Stimulated activated CD4-positive, alpha-beta T cell treated with anti-CD3 and anti-CD28 coated beads, Interleukin-12 subunit alpha, Interleukin-12 subunit beta, amount 100 ng/mL, for 24 hours (primary cell): ENCODE measurements around the gene SLC39A10.
"Not testable (repeated sequence)": the region's sequence is repeated elsewhere in the genome, so short reads cannot be mapped to it uniquely, and the experiment has no call there.

Experiments
- DNase-seq, 2 experiments: peaks; one replicate each; pipeline ENCODE4 v3.0.0-alpha.2; 2020; ENCODE audit warnings: low read depth in 2 of 2

SLC39A10 gene

DNA sequence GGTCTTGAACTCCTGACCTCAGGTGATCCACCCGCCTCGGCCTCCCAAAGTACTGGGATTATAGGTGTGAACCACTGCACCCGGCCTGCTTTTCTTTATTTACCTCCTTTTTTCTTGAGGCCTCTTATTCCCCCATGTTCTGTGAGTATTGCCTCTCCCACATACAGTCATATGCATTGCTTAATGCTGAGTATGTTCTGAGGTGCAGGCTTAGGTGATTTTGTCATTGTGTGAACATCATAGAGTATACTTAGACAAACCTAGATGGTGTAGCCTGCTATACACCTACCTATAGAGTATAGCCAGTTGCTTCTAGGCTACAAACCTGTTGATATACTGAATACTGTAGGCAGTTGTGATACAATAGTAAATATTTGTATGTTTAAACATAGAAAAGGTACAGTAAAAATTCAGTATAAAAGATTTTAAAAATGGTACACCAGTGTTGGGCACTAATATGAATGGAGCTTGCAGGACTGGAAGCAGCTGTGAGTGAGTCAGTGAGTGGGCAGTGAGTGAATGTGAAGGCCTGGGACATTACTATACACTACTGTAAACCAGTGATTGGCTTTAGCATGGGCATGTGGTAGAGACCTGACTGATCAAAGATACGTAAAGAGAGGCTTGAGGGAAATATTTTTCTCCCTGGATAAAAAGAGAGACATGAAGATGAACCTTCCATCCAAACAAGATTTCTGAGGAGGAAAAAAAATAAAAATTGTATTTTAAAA lies 17.6 kb downstream of the SLC39A10 start:
- DNase-seq: no peak

DNA sequence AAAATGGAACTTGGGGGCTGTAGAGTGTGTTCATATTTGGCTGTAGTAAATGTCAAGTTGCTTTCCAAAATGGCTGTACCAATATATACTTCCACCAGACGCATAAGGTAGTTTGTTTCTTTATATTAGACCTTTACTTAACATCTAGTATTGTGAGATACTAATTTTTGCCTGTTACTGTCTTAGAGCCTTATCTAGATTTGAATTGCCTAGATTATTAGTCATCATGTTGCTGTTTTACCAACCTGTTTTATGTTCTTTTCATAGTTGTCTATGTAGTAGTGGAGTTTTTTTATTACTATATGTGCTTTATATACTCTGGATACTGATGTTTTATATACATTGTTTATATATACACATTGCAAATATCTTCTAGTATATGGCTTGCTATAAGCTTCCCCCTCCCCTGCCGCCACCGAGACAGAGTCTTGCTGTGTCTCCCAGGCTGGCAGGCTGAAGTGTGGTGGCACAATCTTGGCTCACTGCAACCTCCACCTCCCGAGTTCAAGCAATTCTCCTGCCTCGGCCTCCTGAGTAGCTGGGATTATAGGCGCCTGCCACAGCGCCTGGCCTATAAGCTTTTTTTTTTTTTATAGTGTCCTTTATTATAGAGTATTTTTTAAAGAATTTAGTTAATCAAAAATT lies 18.9 kb downstream of the SLC39A10 start:
- no peak for DNase-seq

DNA sequence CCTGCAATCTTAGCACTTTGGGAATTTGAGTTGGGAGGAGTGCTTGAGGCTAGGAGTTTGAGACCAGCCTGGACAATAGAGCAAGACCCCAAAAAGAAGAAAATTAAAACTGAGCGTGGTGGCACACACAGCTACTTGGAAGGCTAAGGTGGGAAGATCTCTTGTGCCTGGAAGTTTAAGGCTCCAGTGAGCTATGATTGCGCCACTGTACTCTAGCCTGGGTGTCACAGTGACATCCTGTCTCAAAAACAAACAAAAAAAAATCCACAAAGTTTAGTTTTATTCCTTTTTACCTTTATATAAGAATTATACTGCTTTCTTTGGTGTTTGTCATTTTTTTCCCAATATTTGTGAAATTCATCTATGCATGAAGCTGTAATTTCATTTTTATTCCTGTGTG lies 20.3 kb downstream of the SLC39A10 start:
- DNase-seq: no peak

DNA sequence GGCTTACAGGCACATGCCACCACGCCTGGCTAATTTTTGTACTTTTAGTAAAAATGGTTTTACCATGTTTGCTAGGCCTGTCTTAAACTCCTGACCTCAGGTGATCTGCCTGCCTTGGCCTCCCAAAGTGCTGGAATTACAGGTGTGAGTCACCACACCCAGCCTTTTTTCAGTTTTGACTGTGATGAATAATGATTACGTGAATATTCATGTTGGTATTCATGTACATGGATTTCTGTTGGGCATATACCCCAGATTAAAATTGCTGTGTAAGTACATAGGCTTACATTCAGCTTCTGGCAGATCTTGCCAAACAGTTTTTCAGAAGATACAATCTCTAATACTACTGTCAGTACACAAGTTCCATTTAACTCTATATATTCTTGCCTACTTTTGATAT lies 20.9 kb downstream of the SLC39A10 start:
- no peak for DNase-seq

DNA sequence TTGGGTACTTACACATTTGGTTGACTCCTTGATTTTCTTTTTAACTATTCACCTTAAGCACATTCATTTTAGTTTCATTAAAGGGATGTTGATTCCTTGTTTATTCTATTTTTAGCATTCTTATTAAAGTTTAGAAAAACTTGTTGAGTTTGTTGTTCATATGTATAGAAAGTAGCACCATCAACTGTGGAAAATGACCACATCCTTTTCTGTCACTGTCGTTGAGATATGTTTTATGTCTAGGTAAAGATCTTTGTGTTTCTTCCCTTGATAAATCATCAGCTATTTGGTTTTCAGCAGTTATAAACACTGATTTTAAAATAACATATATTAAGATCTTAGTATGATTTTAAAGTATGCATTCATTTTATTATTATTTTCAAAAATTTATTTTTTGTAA lies 25.1 kb downstream of the SLC39A10 start:
- no peak for DNase-seq

DNA sequence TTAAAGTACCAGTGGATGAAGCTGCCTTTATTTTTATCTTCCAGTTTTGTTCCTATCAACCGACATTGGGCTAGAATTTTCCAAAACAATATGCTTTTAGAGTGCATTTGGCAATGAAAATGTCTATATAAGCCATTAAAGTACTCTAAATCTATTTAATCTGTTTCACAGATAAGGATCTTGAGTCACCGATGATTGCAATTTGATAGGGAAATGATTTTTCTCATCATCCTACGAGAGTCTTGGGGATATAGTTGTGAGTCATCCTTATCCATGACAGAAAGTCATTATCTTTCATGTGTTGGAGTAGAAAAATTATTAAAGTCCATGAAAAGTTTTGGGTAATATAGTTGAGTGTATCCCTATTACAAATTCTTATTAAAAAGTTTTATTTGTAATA lies 26.1 kb downstream of the SLC39A10 start:
- DNase-seq: no peak

DNA sequence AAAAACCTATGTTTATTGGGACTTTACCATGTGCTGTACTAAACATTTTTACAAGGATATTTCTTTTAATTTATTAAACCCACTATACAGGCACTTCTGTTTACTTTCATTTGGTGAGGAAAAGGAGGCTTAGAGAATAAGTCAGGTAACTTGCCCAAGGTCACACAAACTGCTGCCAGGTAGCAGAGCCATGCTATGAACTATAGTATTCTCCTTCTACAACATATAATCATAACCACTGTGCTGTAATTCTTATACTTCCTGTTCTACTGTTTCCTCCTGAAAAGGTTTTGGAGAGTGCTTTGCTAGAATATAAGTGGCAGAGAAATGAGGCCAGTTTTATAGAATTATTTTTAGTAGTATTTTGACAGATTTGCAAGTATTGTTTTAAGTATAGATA lies 29.5 kb downstream of the SLC39A10 start:
- no peak for DNase-seq

DNA sequence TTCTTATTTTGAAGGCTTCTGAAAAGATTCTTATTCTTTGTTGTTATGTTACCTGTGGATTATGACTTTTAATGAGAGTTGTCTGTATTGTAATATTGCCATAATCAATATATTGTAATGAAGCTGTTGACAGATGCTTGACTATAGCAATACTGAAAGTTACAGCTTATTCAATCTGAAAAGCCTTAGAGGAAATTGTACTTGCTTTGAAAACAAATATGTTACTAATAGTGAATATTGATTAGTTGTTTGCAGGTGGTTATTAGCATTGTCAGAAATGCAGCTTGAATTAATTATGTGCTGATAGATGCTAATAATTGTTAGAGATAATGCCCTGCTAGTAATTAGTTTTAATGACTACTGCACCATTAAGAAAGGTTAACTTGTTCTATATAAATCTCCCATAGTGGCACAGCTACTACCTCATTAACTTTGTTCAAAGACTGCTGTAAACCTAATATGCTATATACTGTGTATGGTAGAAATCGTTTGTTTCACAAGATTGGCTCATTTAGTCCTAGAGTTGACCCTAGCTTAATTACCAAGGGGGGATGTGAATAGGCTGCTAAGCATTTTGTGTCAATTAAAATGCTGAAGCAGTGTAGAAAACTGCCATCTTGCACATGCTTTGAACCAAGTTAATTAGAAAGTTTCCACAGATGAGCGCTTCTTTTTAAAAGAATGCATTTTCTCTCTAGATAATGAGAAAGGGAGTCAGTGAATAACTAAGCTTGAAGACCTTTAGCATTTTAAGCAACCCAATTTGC lies 30.5 kb downstream of the SLC39A10 start:
- DNase-seq: no peak

DNA sequence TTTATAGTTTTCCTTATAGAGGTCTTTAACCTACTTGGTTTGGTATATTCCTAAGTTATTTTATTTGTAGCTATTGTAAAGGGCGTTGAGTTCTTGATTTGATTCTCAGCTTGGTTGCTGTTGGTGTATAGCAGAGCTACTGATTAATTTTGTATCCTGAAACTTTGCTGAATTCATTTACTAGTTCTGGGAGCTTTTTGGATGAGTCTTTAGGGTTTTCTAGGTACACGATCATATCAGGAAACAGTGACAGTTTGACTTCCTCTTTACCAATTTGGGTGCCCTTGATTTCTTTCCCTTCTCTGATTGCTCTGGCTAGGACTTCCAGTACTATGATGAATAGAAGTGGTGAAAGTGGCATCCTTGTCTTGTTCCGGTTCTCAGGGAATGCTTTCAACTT lies 35.5 kb downstream of the SLC39A10 start:
- not testable (repeated sequence) for DNase-seq

DNA sequence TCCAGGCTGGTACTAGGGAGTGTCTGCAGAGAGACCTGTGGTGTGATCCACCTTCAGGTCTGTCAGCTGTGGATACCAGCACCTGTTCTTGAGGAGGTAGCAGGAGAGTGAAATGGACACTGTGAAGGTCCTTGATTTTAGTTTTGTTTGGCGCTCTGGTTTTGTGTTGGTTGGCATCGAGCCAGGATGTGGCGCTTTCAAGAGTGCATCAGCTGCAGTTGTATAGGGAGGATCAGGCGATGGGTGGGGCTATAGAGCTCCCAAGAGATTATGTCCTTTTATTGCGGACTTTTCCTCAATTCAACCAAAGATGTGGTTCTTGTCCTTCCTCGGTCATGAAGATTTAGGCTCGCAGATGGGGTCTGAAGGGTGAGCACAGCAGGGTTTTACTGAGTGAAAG lies 37.5 kb downstream of the SLC39A10 start:
- DNase-seq: no peak

DNA sequence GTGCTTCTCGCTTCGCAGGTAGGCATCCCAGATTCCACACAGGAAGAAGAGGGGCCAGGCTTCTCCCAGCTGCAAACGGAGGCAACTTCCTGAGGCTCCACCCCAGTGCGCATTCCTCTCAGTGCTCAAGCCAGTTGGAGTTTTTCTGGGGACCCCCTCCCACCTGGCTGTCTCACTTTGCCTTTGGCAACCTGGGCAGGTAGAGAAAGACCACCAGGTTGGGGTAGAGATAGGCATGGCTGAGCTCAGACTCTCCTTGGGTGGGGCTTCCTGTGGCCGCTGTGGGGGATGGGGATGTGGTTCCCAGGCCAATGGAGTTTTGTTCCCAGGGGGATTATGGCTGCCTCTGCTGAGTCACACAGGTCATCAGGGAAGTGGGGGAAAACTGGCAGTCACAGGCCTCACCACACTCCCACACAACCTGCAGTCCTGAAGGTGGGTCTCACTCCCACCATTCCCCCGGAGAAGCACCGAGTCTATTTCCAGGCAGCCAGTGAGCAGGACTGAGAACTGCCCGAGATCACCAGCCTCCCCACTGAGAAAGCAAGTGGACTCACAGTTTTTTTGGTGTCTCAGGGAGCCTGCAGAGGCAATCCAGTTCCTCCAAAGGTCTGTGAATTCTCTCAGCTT lies 38.1 kb downstream of the SLC39A10 start:
- no peak for DNase-seq

DNA sequence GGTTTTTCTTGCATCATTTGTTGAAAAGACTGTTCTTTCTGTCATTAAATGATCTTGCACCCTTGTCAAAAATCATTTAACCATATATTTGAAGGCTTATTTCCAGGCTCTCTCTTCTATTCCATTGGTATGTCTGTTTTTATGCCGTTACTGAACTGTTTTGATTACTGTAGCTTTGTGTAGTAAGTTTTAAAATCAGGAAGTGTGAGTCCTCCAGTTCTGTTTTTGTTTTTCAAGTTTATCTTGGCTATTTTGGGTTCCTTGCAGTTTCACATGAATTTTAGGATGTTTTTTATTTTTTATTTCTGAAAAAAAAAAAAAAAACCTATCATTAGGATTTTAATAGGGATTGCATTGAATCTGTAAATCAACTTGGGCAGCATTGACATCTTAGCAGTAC lies 39.0 kb downstream of the SLC39A10 start:
- DNase-seq: no peak

DNA sequence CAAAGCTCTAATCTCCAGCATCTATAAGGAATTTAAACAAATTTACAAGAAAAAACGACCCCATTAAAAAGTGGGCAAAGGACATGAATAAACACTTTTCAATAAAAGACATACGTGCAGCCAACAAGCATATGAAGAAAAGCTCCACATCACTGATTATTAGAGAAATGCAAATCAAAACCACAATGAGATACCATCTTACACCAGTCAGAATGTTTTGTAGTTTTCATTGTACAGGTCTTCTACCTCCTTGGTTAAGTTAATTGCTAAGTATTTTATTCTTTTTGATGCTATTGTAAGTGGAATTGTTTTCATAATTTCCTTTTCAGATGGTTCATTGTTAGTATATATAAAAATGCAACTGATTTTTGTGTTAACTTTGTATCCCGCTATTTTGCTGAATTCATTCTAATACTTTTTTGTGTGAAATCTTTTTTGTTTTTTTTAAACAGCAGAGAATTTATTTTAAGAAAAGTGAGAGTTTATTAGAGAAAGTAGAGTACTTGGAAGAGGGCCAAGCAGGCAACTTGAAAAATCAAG lies 40.7 kb downstream of the SLC39A10 start:
- DNase-seq: no peak

DNA sequence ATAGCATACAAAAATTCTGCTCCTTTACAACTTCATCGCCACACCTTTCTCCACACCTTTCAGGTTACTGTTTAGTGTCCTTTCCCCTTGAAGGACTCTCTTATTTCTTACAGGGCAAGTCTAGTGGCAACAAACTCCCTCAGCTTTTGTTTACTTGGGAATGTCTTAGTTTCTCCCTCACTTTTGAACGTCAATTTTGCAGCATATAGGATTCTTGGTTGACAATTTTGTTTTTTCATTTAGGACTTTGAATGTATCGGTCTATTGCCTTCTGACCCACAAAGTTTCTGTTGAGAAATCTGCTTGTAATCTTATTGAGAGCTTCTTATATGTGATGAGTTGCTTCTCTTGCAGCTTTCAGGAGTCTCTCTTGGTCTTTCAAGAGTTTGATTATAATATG lies 43.5 kb downstream of the SLC39A10 start:
- DNase-seq: no peak

DNA sequence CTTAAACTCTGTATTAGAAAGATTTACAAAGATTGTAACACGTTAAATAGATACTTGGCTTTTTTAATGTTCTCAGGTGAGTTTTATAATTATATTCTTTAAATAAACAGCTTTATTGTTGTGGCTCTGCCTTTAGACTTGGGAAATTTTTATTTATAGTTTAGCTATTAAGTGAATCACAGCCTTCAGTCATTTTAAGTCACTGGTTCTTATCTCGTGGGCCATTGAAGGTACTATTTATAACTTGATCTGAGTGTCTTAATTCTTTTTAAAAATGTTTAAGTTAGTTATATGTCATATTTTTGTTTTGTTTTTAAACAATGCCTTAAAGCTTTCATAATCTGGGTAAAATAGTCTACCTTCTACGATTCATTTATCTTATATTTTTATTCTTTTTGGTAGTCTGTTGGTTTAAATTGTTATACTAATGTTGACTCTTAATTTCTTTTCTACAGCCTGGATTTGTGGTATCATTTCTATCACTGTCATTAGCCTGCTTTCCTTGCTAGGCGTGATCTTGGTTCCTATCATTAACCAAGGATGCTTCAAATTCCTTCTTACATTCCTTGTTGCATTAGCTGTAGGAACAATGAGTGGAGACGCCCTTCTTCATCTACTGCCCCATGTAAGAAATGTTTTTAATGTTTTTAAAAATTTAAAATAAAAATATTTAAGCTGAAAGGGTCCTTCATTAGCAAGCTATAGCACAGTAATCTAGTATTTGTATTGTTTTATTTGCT lies 49.3 kb downstream of the SLC39A10 start:
- DNase-seq: no peak

DNA sequence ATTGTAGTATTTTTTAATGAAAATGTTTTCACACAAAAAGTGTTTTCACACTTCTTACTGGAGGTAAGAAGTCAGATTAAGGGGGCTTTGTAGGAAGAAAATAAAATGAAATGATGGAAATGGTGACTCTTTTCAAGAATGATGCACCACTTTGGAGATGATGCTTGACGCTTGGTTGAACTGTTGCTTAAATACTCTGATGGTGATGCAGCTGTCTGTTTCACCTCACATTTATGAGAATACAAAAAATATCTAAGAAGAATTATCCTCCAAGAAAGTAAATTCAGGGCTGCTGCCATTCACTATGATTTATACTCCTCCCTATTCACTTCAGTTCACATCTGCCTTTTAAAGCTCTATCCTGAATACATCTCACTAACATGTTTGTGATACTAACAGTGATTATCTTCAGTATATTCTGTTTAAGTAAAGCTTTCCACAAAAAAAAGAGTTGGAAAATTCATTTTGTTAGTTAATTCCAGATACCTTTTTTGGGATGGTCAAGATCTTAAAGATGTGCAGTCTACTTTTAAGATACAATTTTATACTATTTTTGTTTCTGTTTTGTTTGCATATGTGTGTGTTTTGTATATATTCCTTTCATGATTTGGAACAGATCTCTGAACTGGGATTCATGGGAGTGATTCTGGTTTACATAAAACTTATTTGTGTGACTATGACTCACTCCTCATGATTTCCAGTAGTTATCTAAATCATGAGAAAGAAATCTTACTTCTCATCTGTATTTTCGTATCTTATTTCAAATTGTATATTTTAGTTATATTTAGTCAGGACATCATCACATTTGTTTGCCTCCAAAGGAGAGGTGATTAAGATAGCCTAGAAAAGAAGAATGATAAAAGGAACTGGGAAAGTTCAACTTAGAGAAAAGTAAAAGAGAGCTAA lies 53.1 kb downstream of the SLC39A10 start:
- DNase-seq: no peak

DNA sequence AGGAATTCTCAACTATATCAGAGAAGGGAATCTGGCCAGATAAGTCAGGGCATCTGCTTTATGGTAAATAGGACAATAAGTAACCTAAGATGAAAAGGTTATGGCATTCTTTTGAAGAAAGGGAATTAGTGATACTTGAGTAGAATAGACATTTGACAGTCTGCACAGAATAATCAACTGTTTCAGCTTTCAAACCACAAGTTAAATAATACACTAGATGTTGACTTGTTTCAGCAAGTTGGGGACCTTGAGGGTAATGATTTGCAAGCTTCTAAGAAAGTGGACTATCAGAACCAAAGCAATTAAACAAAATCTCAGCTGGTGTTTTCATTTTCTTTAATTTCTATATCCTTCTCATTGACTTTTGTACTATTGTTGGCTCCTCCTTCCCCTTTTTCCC lies 54.5 kb downstream of the SLC39A10 start:
- DNase-seq: no peak

DNA sequence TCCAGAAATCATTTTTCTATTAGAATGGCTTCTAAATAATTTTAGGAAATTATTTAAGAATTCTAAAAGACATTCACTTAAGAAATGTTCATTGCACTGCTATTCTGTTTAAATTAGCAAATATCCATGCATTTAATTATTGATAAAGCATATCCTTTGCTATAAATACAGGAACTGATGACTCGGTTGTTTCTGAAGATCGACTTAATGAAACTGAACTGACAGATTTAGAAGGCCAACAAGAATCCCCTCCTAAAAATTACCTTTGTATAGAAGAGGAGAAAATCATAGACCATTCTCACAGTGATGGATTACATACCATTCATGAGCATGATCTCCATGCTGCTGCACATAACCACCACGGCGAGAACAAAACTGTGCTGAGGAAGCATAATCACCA lies 59.4 kb downstream of the SLC39A10 start:
- DNase-seq: no peak

DNA sequence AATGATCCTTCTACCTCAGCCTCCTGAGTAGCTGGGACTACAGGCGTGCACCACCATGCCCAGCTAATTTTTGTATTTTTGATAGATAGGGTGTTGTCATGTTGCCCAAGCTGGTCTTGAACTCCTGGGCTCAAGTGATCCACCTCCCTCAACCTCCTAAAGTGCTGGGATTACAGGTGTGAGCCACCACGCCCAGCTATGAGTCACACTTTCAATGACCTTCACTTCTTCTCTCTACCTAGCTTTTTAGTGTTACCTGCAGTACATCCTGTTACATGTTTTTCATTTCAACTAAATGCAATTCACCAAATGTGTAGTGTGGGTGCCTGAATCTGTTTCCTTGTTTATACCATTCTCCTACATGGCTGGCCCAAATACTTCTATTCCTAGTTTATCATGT lies 64.0 kb downstream of the SLC39A10 start:
- DNase-seq: no peak

DNA sequence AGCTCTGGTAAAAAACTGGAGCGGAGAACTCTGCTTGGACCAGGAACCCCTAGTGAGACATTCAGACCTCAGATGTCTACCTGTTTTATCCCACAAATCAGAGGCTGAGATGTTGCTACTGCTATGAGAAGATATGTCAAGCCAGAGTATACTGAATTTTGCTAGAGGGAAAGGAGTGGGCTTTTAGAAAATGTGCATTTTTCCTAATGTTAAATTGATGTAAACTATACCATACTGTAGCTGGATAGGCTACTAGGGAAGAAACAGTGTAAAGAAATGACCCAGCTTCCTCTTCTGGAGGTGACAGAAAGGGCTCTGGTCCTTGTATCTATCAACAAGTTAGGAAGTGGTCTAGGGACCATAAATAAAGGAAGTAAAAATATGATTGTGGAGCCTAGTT lies 65.0 kb downstream of the SLC39A10 start:
- no peak for DNase-seq

DNA sequence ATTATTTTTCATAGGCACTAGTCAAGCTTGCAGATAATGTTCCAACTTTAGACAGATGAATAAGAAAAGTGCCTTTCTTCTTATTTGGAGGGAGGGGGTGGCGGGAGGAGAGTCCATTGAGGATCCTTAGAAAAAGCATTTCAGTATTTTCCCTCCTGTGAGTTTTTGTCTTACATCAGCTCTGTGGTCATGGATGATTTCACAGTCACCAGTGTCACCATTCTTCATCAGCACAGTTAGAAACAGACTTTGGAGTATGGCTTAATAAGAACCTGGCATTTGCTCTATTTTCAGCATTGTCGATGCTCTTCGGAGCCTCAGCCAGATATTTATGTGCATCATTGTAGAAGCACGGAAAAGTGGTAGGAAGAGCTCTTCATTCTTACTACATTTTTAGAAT lies 70.1 kb downstream of the SLC39A10 start:
- DNase-seq: no peak
